AG04450 (cell line): ENCODE data around the gene DLG5. TPM values are rescaled to one million over a fixed set of nuclear protein-coding genes. Genes with fewer than 3 reads are reported as not detected.

ENCODE experiments used
- CTCF ChIA-PET: fragments of 300-600, 350-600 bp; formaldehyde crosslinking; extraction: SDS; loops from one replicate; lab custom pipeline; 2022; ENCODE audit warnings: antibody characterized with exemption, inconsistent platforms; lab: Charles Lee
- POLR2A ChIA-PET: fragments of 350-600 bp; formaldehyde crosslinking; extraction: SDS; loops from one replicate; lab custom pipeline; 2021; ENCODE audit warnings: antibody characterized with exemption, inconsistent platforms; lab: Yijun Ruan, JAX
- DNase-seq: peaks from one replicate; pipeline ENCODE4 v3.0.0-alpha.2; 2011; ENCODE audit warnings: low read depth, low spot score
- H3K27ac ChIP-seq: one replicate; pipeline ENCODE4 v1.5.1; 2012; ENCODE audit warnings: low read depth, low read length, control low read depth
- H3K27me3 ChIP-seq: one replicate; pipeline ENCODE4 v1.6.0; 2012; ENCODE audit warnings: low read length; ENCODE audit not compliant: control insufficient read depth, insufficient read depth
- H3K4me3 ChIP-seq: 2 replicates; pipeline ENCODE4 v1.5.1; 2011; ENCODE audit warnings: mild to moderate bottlenecking, low read depth, low read length, control low read depth
- H3K9me3 ChIP-seq: 2 replicates; pipeline ENCODE4 v1.5.1; 2012; ENCODE audit warnings: low read length; ENCODE audit not compliant: control insufficient read depth, insufficient read depth
- polyA plus RNA-seq: library from polyadenylated mRNA; depleted of rRNA; stranded (reverse); fragments of >200 nt; gene quantifications from 2 replicates; pipeline ENCODE4 v1.2.3, GENCODE V29; 2011
- TF ChIP-seq, protein P1 (sequence below): IDR thresholded peaks from 2 replicates; pipeline ENCODE4 v1.5.1; 2011; ENCODE audit warnings: low read depth, low read length, control low read depth, inconsistent platforms

The DLG5 gene
- polyA plus RNA-seq, 1 experiment: 16.3 TPM

DNA sequence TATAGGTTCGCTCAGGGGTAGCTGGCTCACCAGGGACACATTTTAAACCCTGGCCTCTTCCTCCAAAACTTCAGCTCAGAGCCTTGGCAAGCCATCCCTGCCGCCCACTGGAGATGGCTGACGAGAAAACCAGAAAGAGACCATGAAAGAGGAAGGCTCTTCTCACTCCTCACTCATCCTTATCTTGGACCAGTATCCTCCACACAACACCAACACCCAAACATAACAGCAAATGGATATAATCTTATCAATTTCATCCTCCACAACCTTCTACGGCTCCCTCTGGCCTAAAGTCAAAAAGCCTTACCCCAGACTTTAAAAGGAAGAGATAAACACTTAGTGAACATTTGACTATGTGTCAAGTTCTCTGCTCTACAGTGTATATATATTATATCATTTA lies 26.9 kb downstream of the DLG5 start:
- POLR2A ChIA-PET: no interaction called here

GRCh38 chr10:77899080-77899477 lies 27.5 kb downstream of the DLG5 start:
- ChIA-PET CTCF (no interaction called here), POLR2A (no interaction called here)
- H3K27ac ChIP-seq: no peak overlapping the region
- TF ChIP-seq, protein P1, sequence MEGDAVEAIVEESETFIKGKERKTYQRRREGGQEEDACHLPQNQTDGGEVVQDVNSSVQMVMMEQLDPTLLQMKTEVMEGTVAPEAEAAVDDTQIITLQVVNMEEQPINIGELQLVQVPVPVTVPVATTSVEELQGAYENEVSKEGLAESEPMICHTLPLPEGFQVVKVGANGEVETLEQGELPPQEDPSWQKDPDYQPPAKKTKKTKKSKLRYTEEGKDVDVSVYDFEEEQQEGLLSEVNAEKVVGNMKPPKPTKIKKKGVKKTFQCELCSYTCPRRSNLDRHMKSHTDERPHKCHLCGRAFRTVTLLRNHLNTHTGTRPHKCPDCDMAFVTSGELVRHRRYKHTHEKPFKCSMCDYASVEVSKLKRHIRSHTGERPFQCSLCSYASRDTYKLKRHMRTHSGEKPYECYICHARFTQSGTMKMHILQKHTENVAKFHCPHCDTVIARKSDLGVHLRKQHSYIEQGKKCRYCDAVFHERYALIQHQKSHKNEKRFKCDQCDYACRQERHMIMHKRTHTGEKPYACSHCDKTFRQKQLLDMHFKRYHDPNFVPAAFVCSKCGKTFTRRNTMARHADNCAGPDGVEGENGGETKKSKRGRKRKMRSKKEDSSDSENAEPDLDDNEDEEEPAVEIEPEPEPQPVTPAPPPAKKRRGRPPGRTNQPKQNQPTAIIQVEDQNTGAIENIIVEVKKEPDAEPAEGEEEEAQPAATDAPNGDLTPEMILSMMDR: no peak
- no peak for DNase-seq
- no peaks in the 10 kb centered on the region for H3K9me3 ChIP-seq
- H3K4me3 ChIP-seq: no peak overlapping the region
- no peaks in the 10 kb centered on the region for H3K27me3 ChIP-seq

More for the DNA sequence above, 26.9 kb downstream of the DLG5 start:
- no peak overlapping the region for H3K4me3 ChIP-seq
- no peaks in the 10 kb centered on the region for H3K27me3 ChIP-seq
- DNase-seq: no peak
- H3K9me3 ChIP-seq: no peaks in the 10 kb centered on the region
- TF ChIP-seq, protein P1: no peak
- CTCF ChIA-PET: no interaction called here
- H3K27ac ChIP-seq: no peak overlapping the region

DNA sequence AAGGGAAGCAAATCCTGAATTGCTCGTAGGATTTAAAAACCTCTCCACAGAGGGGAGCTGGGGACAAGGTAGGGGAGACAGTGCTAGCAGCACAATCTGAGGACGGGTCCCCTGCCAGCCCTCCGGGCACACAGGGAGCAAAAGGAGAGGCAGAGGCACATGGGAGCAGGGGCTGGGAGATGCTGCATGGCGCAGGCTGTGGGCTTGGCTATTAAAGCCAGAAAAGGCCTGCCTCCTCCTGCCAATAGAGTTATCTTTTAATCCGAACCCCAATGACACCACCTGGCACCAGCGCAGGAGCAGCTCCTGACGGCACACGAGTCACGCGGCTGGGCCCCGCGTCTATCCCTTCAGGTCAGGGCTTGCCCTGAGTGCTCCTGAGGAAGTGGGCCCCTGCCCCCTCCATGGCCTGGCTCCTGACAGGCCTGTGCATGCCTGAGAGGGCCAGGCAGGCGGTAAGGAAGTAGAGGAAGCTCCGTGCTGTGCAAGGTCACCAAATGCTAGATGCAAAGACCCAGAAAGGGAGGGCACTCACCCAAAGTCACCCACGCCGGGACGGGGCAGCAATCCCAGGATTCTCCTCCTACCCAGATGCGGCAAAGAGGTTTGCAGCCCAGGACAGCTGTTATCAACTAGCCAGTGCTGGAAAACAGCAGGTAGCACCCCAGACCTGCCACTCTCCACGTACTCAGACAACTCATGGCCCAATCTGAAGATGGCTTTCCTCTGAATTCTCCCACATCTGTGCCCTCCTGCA lies 28.1 kb downstream of the DLG5 start:
- no peak for DNase-seq
- H3K27me3 ChIP-seq: no peaks in the 10 kb centered on the region
- TF ChIP-seq, protein P1: no peak
- ChIA-PET POLR2A (no interaction called here), CTCF (no interaction called here)
- H3K27ac ChIP-seq: no peak overlapping the region
- H3K4me3 ChIP-seq: no peak overlapping the region
- no peaks in the 10 kb centered on the region for H3K9me3 ChIP-seq

DNA sequence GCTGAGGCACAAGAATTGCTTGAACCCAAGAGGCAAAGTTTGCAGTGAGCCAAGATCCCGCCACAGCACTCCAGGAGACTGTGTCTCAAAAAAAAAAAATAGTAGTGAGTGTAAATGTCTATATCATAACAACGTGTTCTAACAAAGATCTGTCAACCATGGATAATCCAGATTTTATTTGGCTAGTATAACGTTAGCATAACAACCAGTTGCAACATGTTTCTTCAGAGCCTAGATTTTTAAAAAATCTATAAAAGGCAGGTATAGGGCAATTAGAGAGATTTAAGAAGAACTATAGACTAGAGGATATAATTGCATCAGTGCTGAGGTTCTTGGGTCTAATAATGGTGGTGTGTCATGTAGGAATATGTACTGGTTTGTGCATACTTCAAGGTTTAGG lies 30.5 kb downstream of the DLG5 start:
- TF ChIP-seq, protein P1: no peak
- ChIA-PET POLR2A (no interaction called here), CTCF (interaction anchor here (1.4 kb wide), 1 partner anchor 134 kb away, joined by 4 read pairs; no protein-coding TSS in a partner anchor)
- no peak for DNase-seq
- no peaks in the 10 kb centered on the region for H3K9me3 ChIP-seq
- H3K27me3 ChIP-seq: no peaks in the 10 kb centered on the region
- H3K4me3 ChIP-seq: no peak overlapping the region
- no peak overlapping the region for H3K27ac ChIP-seq

- ChIA-PET POLR2A (interaction anchor here (0.6 kb wide), 1 partner anchor 20 kb away, joined by 5 read pairs; no protein-coding TSS in a partner anchor), CTCF (no interaction called here)
- H3K27ac ChIP-seq: no peak overlapping the region
- no peak for DNase-seq
- no peaks in the 10 kb centered on the region for H3K9me3 ChIP-seq
- H3K27me3 ChIP-seq: no peaks in the 10 kb centered on the region
- TF ChIP-seq, protein P1: no peak
- H3K4me3 ChIP-seq: no peak overlapping the region
These were observed 32.5 kb downstream of the DLG5 start for GRCh38 chr10:77894058-77894457.
